H1 (cell line): ENCODE measurements around the gene WDR5. TPM values are rescaled to one million over a fixed set of nuclear protein-coding genes. Genes with fewer than 3 reads are reported as not detected.

ENCODE experiments used
- EP300 ChIP-seq, 2 experiments: IDR thresholded peaks; 1 replicate in 1 of 2; 2 replicates in 1 of 2; pipeline ENCODE4 v1.6.1; 2011 to 2012; ENCODE audit warnings: low read depth in 2 of 2, low read length in 2 of 2, mild to moderate bottlenecking in 2 of 2, borderline replicate concordance in 1 of 2, inconsistent platforms in 1 of 2, moderate library complexity in 1 of 2
- MAFK ChIP-seq: IDR thresholded peaks from 2 replicates; pipeline ENCODE4 v1.6.1; 2012; ENCODE audit warnings: low read depth, mild to moderate bottlenecking, improper control_type of control experiment, low read length
- RAD21 ChIP-seq, 2 experiments: IDR thresholded peaks in 1 of 2; conservative IDR thresholded peaks in 1 of 2; 2 replicates each; pipeline ENCODE4 v1.6.1; 2011; ENCODE audit warnings: low read depth in 2 of 2, low read length in 2 of 2, improper control_type of control experiment in 1 of 2, inconsistent platforms in 1 of 2, mild to moderate bottlenecking in 1 of 2, moderate library complexity in 1 of 2
- polyA plus RNA-seq, 7 experiments: library from polyadenylated mRNA; depleted of rRNA in 3 of 7; stranded (reverse) in 5 of 7; unstranded in 2 of 7; fragments of >200 nt in 5 of 7; fragments of 200-250 nt in 2 of 7; gene quantifications; 1 replicate in 5 of 7; 2 replicates in 1 of 7; 4 replicates in 1 of 7; pipeline versions ENCODE4 v1.2.1 to v1.2.3, GENCODE V29; 2011 to 2013; ENCODE audit warnings: missing spikeins in 2 of 7, mixed read lengths in 2 of 7
- total RNA-seq: library from RNA; stranded (reverse); fragmentation: NEBNext Ultra II Directional; extraction: Animal tissue kit (Norgen Biotek cat#: 25700); gene quantifications from 2 replicates; pipeline ENCODE4 v1.2.1, GENCODE V29; 2021
- TF ChIP-seq, protein P1 (sequence below): fragments of 300-600 bp; sonication (generic); IDR thresholded peaks from 2 replicates; pipeline ENCODE4 v1.7.1; 2012; ENCODE audit warnings: low read length, moderate library complexity, mild to moderate bottlenecking, inconsistent platforms; ENCODE audit not compliant: insufficient replicate concordance

The WDR5 gene
- total and polyA plus RNA-seq, 2 of the 8 experiments (the other 6 are each of a cell fraction or from before 2014, with no cell fraction given), result 38.4 to 68.1 TPM

DNA sequence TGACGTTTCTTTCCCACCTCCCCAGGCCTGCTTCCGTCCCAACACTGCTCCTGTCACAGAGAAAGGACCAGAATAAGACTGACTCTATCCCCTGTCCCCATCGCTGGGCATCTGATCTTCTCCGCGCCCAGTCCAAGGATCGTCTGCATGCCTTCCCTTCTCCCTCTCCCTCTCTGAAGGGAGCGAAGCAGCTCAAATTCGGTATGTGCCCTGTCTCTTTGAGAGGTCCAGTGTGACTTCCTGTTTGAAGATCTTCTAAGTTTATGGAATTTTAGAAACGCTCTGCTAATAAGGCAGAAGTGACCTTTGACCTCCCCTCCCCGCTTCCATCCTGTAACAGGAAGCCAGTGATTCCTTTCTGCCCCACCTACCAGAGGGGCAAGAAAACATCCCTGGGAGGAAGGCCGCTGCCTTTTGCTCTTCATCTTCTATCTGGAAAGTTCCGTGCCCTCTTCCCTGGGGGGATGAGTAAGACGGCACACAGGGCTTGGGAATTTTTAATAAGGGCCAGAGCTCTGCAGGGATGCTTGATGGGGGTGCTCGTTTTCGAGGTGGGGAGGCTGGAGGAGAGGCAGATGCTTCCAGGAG is 69.2 kb downstream of the WDR5 start (continued):
- no peak for TF ChIP-seq RAD21 (IDR thresholded peaks at IDR 0.05 in 1 of 2, conservative IDR thresholded peaks at IDR 0.05 in 1 of 2; ENCODE audit: low read depth in 2 of 2, low read length in 2 of 2)
- TF ChIP-seq, protein P1, sequence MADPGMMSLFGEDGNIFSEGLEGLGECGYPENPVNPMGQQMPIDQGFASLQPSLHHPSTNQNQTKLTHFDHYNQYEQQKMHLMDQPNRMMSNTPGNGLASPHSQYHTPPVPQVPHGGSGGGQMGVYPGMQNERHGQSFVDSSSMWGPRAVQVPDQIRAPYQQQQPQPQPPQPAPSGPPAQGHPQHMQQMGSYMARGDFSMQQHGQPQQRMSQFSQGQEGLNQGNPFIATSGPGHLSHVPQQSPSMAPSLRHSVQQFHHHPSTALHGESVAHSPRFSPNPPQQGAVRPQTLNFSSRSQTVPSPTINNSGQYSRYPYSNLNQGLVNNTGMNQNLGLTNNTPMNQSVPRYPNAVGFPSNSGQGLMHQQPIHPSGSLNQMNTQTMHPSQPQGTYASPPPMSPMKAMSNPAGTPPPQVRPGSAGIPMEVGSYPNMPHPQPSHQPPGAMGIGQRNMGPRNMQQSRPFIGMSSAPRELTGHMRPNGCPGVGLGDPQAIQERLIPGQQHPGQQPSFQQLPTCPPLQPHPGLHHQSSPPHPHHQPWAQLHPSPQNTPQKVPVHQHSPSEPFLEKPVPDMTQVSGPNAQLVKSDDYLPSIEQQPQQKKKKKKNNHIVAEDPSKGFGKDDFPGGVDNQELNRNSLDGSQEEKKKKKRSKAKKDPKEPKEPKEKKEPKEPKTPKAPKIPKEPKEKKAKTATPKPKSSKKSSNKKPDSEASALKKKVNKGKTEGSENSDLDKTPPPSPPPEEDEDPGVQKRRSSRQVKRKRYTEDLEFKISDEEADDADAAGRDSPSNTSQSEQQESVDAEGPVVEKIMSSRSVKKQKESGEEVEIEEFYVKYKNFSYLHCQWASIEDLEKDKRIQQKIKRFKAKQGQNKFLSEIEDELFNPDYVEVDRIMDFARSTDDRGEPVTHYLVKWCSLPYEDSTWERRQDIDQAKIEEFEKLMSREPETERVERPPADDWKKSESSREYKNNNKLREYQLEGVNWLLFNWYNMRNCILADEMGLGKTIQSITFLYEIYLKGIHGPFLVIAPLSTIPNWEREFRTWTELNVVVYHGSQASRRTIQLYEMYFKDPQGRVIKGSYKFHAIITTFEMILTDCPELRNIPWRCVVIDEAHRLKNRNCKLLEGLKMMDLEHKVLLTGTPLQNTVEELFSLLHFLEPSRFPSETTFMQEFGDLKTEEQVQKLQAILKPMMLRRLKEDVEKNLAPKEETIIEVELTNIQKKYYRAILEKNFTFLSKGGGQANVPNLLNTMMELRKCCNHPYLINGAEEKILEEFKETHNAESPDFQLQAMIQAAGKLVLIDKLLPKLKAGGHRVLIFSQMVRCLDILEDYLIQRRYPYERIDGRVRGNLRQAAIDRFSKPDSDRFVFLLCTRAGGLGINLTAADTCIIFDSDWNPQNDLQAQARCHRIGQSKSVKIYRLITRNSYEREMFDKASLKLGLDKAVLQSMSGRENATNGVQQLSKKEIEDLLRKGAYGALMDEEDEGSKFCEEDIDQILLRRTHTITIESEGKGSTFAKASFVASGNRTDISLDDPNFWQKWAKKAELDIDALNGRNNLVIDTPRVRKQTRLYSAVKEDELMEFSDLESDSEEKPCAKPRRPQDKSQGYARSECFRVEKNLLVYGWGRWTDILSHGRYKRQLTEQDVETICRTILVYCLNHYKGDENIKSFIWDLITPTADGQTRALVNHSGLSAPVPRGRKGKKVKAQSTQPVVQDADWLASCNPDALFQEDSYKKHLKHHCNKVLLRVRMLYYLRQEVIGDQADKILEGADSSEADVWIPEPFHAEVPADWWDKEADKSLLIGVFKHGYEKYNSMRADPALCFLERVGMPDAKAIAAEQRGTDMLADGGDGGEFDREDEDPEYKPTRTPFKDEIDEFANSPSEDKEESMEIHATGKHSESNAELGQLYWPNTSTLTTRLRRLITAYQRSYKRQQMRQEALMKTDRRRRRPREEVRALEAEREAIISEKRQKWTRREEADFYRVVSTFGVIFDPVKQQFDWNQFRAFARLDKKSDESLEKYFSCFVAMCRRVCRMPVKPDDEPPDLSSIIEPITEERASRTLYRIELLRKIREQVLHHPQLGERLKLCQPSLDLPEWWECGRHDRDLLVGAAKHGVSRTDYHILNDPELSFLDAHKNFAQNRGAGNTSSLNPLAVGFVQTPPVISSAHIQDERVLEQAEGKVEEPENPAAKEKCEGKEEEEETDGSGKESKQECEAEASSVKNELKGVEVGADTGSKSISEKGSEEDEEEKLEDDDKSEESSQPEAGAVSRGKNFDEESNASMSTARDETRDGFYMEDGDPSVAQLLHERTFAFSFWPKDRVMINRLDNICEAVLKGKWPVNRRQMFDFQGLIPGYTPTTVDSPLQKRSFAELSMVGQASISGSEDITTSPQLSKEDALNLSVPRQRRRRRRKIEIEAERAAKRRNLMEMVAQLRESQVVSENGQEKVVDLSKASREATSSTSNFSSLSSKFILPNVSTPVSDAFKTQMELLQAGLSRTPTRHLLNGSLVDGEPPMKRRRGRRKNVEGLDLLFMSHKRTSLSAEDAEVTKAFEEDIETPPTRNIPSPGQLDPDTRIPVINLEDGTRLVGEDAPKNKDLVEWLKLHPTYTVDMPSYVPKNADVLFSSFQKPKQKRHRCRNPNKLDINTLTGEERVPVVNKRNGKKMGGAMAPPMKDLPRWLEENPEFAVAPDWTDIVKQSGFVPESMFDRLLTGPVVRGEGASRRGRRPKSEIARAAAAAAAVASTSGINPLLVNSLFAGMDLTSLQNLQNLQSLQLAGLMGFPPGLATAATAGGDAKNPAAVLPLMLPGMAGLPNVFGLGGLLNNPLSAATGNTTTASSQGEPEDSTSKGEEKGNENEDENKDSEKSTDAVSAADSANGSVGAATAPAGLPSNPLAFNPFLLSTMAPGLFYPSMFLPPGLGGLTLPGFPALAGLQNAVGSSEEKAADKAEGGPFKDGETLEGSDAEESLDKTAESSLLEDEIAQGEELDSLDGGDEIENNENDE, result no peak
- no peak for TF ChIP-seq MAFK
- no peak for TF ChIP-seq EP300 (IDR thresholded peaks at IDR 0.05; ENCODE audit: borderline replicate concordance in 1 of 2, low read depth in 2 of 2, low read length in 2 of 2)
- TF ChIP-seq, all 59 proteins: peak for 0
